Activated naive CD4-positive, alpha-beta T cell treated with anti-CD3 and anti-CD28 coated beads for 36 hours (primary cell): ENCODE data around the gene KLHDC1. TPM values are rescaled to one million over a fixed set of nuclear protein-coding genes. Genes with fewer than 3 reads are reported as not detected.
"Not testable (repeated sequence)": the region's sequence is repeated elsewhere in the genome, so short reads cannot be mapped to it uniquely, and the experiment has no call there.

Source experiments
- CTCF ChIA-PET: fragments of 350-600 bp; sonication (Branson Sonifier 250); formaldehyde crosslinking; loops from one replicate; lab custom pipeline; 2021; ENCODE audit warnings: antibody characterized with exemption; lab: Charles Lee
- DNase-seq: peaks from one replicate; pipeline ENCODE4 v3.0.0-alpha.2; 2020
- H3K27ac Mint-ChIP-seq: one replicate; pipeline ENCODE4 v1.8.0; 2021; ENCODE audit warnings: mild to moderate bottlenecking, mixed read lengths
- H3K27me3 Mint-ChIP-seq: one replicate; pipeline ENCODE4 v1.8.0; 2021; ENCODE audit warnings: low read depth, mixed read lengths
- H3K36me3 Mint-ChIP-seq: one replicate; pipeline ENCODE4 v1.8.0; 2021; ENCODE audit warnings: low read depth, mixed read lengths
- H3K4me1 Mint-ChIP-seq: one replicate; pipeline ENCODE4 v1.8.0; 2021; ENCODE audit warnings: low read depth, mixed read lengths
- H3K4me3 Mint-ChIP-seq: one replicate; pipeline ENCODE4 v1.8.0; 2021; ENCODE audit warnings: mild to moderate bottlenecking, moderate library complexity, mixed read lengths
- H3K9me3 Mint-ChIP-seq: one replicate; pipeline ENCODE4 v1.8.0; 2021; ENCODE audit warnings: mixed read lengths
- intact Hi-C: fragments of 100-400 bp; cut with micrococcal nuclease; formaldehyde crosslinking; loops from one replicate; pipeline ENCODE4 v1.15.1; 2023
- total RNA-seq, 2 experiments: library from RNA; stranded (reverse); gene quantifications; one replicate each; pipeline ENCODE4 v1.2.3, GENCODE V29; 2021

KLHDC1 gene
- total RNA-seq, 2 experiments from 2014 or later: 0.57 to 0.79 TPM

- H3K4me3 Mint-ChIP-seq: no peak overlapping the region
- H3K27ac Mint-ChIP-seq: no peak overlapping the region
- intact Hi-C loops: no loop called here
- no peaks in the 10 kb centered on the region for H3K9me3 Mint-ChIP-seq
- H3K36me3 Mint-ChIP-seq: peaks cover 3% of the 10 kb centered on the region
- DNase-seq: no peak
- H3K27me3 Mint-ChIP-seq: no peaks in the 10 kb centered on the region
- CTCF ChIA-PET: interaction anchor here (0.6 kb wide), 1 partner anchor 9 kb away, joined by 3 read pairs; no protein-coding TSS in a partner anchor
- no peaks in the 10 kb centered on the region for H3K4me1 Mint-ChIP-seq
These were observed 34.3 kb downstream of the KLHDC1 start for GRCh38 chr14:49727171-49727570.

DNA sequence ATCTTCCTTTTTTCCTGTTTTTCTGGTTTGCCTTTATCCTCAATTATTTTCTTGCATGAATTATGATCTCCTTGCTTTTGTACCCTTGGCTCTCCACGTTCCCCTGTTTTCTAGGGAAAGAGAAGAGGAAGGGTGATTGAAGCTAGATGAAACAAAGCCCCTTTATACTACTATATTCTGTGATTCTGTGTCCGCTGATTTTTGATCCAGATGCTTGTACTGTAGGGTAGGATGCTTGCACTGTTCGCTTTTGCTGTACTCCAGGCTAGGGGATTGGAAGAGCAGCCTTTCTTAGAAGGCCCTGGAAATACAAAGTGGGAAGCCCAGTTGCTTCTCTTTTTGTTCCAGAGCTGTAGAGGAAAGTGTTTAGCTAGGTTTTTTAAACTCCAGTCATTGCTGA is 40.0 kb downstream of the KLHDC1 start:
- Mint-ChIP-seq H3K27me3 (no peaks in the 10 kb centered on the region), H3K4me3 (no peak overlapping the region), H3K27ac (no peak overlapping the region), H3K4me1 (no peaks in the 10 kb centered on the region), H3K9me3 (no peaks in the 10 kb centered on the region), H3K36me3 (peaks cover 4% of the 10 kb centered on the region)
- CTCF ChIA-PET: interaction anchor here (0.6 to 0.7 kb wide), 2 partner anchors 22 to 90 kb away, joined by 3 to 4 read pairs; no protein-coding TSS in a partner anchor
- no peak for DNase-seq
- intact Hi-C loops: no loop called here

- CTCF ChIA-PET: interaction anchor here (0.7 kb wide), 1 partner anchor 814 kb away, joined by 3 read pairs; no protein-coding TSS in a partner anchor
- Mint-ChIP-seq H3K4me3 (no peak overlapping the region), H3K4me1 (no peaks in the 10 kb centered on the region), H3K9me3 (no peaks in the 10 kb centered on the region), H3K27me3 (no peaks in the 10 kb centered on the region), H3K36me3 (peaks cover 4% of the 10 kb centered on the region), H3K27ac (no peak overlapping the region)
- DNase-seq: no peak
- intact Hi-C loops: no loop called here
These were observed 40.9 kb downstream of the KLHDC1 start for GRCh38 chr14:49733836-49734235.

GRCh38 chr14:49735669-49736068 is 42.7 kb downstream of the KLHDC1 start:
- CTCF ChIA-PET: interaction anchor here (0.6 to 1.2 kb wide), 3 partner anchors 10 to 459 kb away, joined by 3 read pairs; no protein-coding TSS in a partner anchor
- H3K27ac Mint-ChIP-seq, H3K4me3 Mint-ChIP-seq, H3K27me3 Mint-ChIP-seq, H3K4me1 Mint-ChIP-seq, H3K9me3 Mint-ChIP-seq, H3K36me3 Mint-ChIP-seq, intact Hi-C loops, DNase-seq: not testable (repeated sequence)

GRCh38 chr14:49745191-49745590 is 52.3 kb downstream of the KLHDC1 start:
- no peaks in the 10 kb centered on the region for H3K9me3 Mint-ChIP-seq
- intact Hi-C loops: no loop called here
- no peaks in the 10 kb centered on the region for H3K27me3 Mint-ChIP-seq
- no peaks in the 10 kb centered on the region for H3K4me1 Mint-ChIP-seq
- H3K27ac Mint-ChIP-seq: no peak overlapping the region
- CTCF ChIA-PET: no interaction called here
- no peak overlapping the region for H3K4me3 Mint-ChIP-seq
- H3K36me3 Mint-ChIP-seq: no peaks in the 10 kb centered on the region
- no peak for DNase-seq

DNA sequence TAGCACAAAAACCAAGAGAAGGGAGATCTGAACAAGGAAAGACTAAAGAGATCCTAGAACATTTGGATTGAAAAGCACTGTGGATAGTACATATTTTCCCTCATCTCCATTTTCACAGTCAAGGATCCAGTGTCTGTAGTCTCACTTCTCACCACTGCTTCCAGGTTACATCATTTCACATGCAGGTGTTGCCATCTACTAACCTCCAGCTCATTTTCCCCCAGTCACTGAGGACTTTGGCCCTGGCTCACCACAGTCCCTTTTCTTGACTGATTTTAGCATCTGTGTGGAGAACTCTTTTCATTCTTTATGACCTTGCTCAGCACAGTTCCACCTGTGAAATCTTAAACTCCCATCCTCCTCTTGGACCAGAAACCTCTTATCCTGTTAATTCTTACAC is 53.6 kb downstream of the KLHDC1 start:
- H3K4me3 Mint-ChIP-seq, intact Hi-C loops, H3K27me3 Mint-ChIP-seq, CTCF ChIA-PET, H3K36me3 Mint-ChIP-seq, H3K27ac Mint-ChIP-seq, H3K9me3 Mint-ChIP-seq, DNase-seq, H3K4me1 Mint-ChIP-seq: not testable (repeated sequence)

DNA sequence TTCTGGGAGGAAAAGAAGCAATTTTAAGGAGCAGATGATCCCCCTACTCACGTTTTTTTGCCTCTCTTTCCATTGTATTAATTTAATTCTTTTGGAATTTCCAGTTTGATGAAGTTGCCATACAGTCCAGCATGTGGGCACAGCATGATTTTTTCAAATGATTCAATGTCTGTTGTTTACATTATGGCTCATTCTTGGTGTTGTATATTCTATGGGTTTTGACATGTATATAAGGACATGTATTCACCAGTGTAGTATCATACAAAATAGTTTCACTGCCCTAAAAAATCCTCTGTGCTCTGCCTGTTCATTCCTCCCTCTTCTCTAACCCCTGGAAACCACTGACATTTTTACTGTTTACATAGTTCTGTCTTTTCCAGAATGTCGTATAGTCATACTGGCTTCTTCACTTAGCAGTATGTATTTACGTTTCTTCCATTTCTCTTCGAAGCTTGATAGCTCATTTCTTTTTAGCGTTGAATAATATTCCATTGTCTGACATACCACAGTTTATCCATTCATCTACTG is 61.7 kb downstream of the KLHDC1 start:
- Mint-ChIP-seq H3K4me3 (no peak overlapping the region), H3K27me3 (no peaks in the 10 kb centered on the region), H3K9me3 (no peaks in the 10 kb centered on the region), H3K27ac (no peak overlapping the region), H3K4me1 (no peaks in the 10 kb centered on the region), H3K36me3 (no peaks in the 10 kb centered on the region)
- no peak for DNase-seq
- CTCF ChIA-PET: no interaction called here
- intact Hi-C loops: no loop called here

DNA sequence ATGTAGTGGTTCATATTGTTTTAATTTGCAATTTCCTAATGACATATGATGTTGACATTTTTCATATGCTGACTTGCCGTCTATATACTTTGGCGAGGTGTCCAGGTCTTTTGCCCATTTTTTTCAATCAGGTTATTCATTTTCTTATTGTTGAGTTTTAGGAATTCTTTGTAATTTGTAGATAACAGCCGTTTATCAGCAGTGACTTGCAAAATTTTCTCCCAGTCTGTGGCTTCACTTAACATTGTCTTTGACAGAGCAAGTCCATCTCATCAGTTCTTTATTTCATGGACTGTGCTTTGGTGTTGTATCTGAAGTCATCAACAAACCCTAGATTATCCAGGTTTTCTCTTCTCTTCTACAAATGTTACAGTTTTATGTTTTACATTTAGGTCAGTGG is 62.5 kb downstream of the KLHDC1 start:
- no peaks in the 10 kb centered on the region for H3K27me3 Mint-ChIP-seq
- no peak for DNase-seq
- no peak overlapping the region for H3K4me3 Mint-ChIP-seq
- intact Hi-C loops: no loop called here
- H3K27ac Mint-ChIP-seq: no peak overlapping the region
- no peaks in the 10 kb centered on the region for H3K9me3 Mint-ChIP-seq
- H3K36me3 Mint-ChIP-seq: no peaks in the 10 kb centered on the region
- CTCF ChIA-PET: no interaction called here
- no peaks in the 10 kb centered on the region for H3K4me1 Mint-ChIP-seq

GRCh38 chr14:49761839-49762551 is 69.1 kb downstream of the KLHDC1 start:
- DNase-seq: no peak
- H3K36me3 Mint-ChIP-seq: no peaks in the 10 kb centered on the region
- H3K4me3 Mint-ChIP-seq: no peak overlapping the region
- CTCF ChIA-PET: interaction anchor here (1.1 kb wide), 1 partner anchor 39 kb away, joined by 3 read pairs; no protein-coding TSS in a partner anchor
- intact Hi-C loops: loop anchor here (10.0 kb wide), 1 partner anchor 323 kb away; no protein-coding TSS in a partner anchor
- H3K4me1 Mint-ChIP-seq: peaks cover 5% of the 10 kb centered on the region
- no peaks in the 10 kb centered on the region for H3K27me3 Mint-ChIP-seq
- no peak overlapping the region for H3K27ac Mint-ChIP-seq
- H3K9me3 Mint-ChIP-seq: no peaks in the 10 kb centered on the region

DNA sequence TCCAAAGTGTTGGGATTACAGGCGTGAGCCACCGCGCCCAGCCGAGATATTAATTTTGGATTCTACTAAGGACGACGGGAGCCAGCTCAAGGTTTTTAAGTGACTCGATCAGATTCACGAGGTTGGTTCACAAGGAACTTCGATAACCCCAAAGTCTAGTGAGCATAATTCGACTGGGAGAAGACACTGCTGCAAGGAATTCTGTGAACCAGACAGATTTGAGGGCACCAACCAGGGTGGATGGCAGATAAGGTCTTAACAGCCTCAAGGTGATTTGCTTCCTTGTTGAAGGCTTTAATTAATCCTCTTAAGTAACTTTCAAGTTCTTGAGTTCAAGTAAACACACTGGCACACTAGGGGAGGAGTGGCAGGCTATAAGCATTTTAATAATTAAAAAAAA is 73.9 kb downstream of the KLHDC1 start:
- intact Hi-C loops: loop anchor here (1.0 to 10.0 kb wide), 7 partner anchors 74 to 1475 kb away; partner anchors contain the start of genes CDKL1, KLHDC1 and TMX1
- CTCF ChIA-PET: interaction anchor here (0.8 to 1.4 kb wide), 4 partner anchors 22 to 133 kb away, joined by 3 to 6 read pairs (median 6); no protein-coding TSS in a partner anchor
- DNase-seq: no peak
- peaks cover 2% of the 10 kb centered on the region for H3K36me3 Mint-ChIP-seq
- H3K9me3 Mint-ChIP-seq: no peaks in the 10 kb centered on the region
- peaks cover 34% of the 10 kb centered on the region for H3K4me1 Mint-ChIP-seq
- H3K27me3 Mint-ChIP-seq: no peaks in the 10 kb centered on the region
- peak overlapping the region; percentile 99 for H3K27ac Mint-ChIP-seq
- H3K4me3 Mint-ChIP-seq: peak overlapping the region; percentile 91

DNA sequence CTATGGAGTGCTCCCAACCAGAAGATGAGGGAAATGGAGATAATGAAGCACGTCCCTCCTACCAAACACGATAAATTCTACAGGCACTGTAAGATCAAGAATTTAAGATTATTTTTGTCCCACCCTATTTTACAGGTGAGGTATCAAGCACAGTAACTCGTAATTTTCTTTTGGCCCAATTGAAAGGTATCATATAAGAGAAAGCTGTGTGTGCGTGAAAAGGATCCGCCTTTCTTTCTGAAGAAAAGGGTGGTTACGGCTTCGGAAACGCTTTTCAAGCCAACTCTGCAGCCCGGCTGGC is 74.3 kb downstream of the KLHDC1 start:
- Mint-ChIP-seq H3K9me3 (no peaks in the 10 kb centered on the region), H3K27ac (peak overlapping the region; percentile 99), H3K36me3 (peaks cover 2% of the 10 kb centered on the region), H3K27me3 (no peaks in the 10 kb centered on the region), H3K4me3 (peak overlapping the region; percentile 91), H3K4me1 (peaks cover 34% of the 10 kb centered on the region)
- CTCF ChIA-PET: interaction anchor here (0.8 to 2.2 kb wide), 6 partner anchors 21 to 133 kb away, joined by 3 to 10 read pairs (median 6); partner anchors contain the start of gene KLHDC1
- intact Hi-C loops: loop anchor here (1.0 to 10.0 kb wide), 7 partner anchors 74 to 1475 kb away; partner anchors contain the start of genes CDKL1, KLHDC1 and TMX1
- DNase-seq: no peak

- Mint-ChIP-seq H3K4me1 (peaks cover 34% of the 10 kb centered on the region), H3K9me3 (no peaks in the 10 kb centered on the region), H3K27ac (peak within 1 kb of the TSS; percentile 99), H3K36me3 (peaks cover 2% of the 10 kb centered on the region), H3K27me3 (no peaks in the 10 kb centered on the region), H3K4me3 (peak within 1 kb of the TSS; percentile 94)
- intact Hi-C loops: loop anchor here (1.0 to 10.0 kb wide), 17 partner anchors 74 to 1475 kb away; partner anchors contain the start of genes CDKL1, DMAC2L, KLHDC1 and L2HGDH
- CTCF ChIA-PET: interaction anchor here (0.7 to 2.2 kb wide), 9 partner anchors 21 to 296 kb away, joined by 3 to 10 read pairs (median 5); partner anchors contain the start of genes KLHDC1, MGAT2 and RPL36AL
- peak; percentile 91 for DNase-seq
These were observed 74.8 kb downstream of the KLHDC1 start, which contains the start of gene KLHDC2 for GRCh38 chr14:49767571-49768300. TSS of gene KLHDC2 (plus strand) at chr14:49768153. CDS start at chr14:49768469, 316 bp downstream.
